NCI-H2227 (cell line): ENCODE data around the gene SENP2.
"Not testable (repeated sequence)": the region's sequence is repeated elsewhere in the genome, so short reads cannot be mapped to it uniquely, and the experiment has no call there.

Source experiments
- DNase-seq: peaks from one replicate; lab custom pipeline; 2025; ENCODE audit not compliant: unreplicated experiment; lab: John Stamatoyannopoulos, UW

The SENP2 gene

GRCh38 chr3:185646382-185647133 lies 60.5 kb downstream of the SENP2 start:
- DNase-seq, result no peak

- no peak for DNase-seq
Observed at GRCh38 chr3:185647134-185647879, 61.2 kb downstream of the SENP2 start.

GRCh38 chr3:185647880-185648210 lies 61.8 kb downstream of the SENP2 start:
- DNase-seq, result no peak

GRCh38 chr3:185648396-185648795 lies 62.3 kb downstream of the SENP2 start:
- DNase-seq, result no peak

- DNase-seq, result no peak
Observed at GRCh38 chr3:185649414-185649813, 63.3 kb downstream of the SENP2 start.

- no peak for DNase-seq
Observed at GRCh38 chr3:185651971-185652370, 65.9 kb downstream of the SENP2 start.

GRCh38 chr3:185653949-185654757 lies 68.1 kb downstream of the SENP2 start:
- DNase-seq, result no peak

GRCh38 chr3:185654758-185655145 lies 68.7 kb downstream of the SENP2 start:
- DNase-seq, result no peak

- DNase-seq, result no peak
Observed at GRCh38 chr3:185655426-185656320, 69.6 kb downstream of the SENP2 start.

GRCh38 chr3:185656321-185656840 lies 70.3 kb downstream of the SENP2 start:
- DNase-seq, result no peak

- no peak for DNase-seq
Observed at GRCh38 chr3:185657211-185657610, 71.1 kb downstream of the SENP2 start.

- DNase-seq, result no peak
Observed at GRCh38 chr3:185657691-185658503, 71.8 kb downstream of the SENP2 start.

- DNase-seq, result no peak
Observed at GRCh38 chr3:185658504-185658912, 72.4 kb downstream of the SENP2 start.

- DNase-seq, result no peak
Observed at GRCh38 chr3:185658943-185659342, 72.8 kb downstream of the SENP2 start.

GRCh38 chr3:185659942-185660921 lies 74.1 kb downstream of the SENP2 start:
- peak; percentile 93 for DNase-seq

- DNase-seq, result not testable (repeated sequence)
Observed at GRCh38 chr3:185661296-185661695, 75.2 kb downstream of the SENP2 start.

- no peak for DNase-seq
Observed at GRCh38 chr3:185661772-185662171, 75.7 kb downstream of the SENP2 start.

- DNase-seq, result no peak
Observed at GRCh38 chr3:185663929-185664328, 77.8 kb downstream of the SENP2 start.
